Measurements from ENCODE around the gene GLP2R.

GLP2R gene

GRCh38 chr17:9897372-9897968 is 71.7 kb downstream of the GLP2R start:
- TF ChIP-seq, protein P1, sequence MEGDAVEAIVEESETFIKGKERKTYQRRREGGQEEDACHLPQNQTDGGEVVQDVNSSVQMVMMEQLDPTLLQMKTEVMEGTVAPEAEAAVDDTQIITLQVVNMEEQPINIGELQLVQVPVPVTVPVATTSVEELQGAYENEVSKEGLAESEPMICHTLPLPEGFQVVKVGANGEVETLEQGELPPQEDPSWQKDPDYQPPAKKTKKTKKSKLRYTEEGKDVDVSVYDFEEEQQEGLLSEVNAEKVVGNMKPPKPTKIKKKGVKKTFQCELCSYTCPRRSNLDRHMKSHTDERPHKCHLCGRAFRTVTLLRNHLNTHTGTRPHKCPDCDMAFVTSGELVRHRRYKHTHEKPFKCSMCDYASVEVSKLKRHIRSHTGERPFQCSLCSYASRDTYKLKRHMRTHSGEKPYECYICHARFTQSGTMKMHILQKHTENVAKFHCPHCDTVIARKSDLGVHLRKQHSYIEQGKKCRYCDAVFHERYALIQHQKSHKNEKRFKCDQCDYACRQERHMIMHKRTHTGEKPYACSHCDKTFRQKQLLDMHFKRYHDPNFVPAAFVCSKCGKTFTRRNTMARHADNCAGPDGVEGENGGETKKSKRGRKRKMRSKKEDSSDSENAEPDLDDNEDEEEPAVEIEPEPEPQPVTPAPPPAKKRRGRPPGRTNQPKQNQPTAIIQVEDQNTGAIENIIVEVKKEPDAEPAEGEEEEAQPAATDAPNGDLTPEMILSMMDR (IDR thresholded peaks at IDR 0.05; ENCODE audit: extremely low read depth, insufficient read depth, missing control alignments), result no peak
- no peak for DNase-seq (ENCODE audit: low spot score)
- in situ Hi-C loops (cut with MboI; ENCODE audit: low pct_unique_long_range_greater_than_20kb, low sequenced_read_pairs, unreplicated experiment), result no loop called here

DNA sequence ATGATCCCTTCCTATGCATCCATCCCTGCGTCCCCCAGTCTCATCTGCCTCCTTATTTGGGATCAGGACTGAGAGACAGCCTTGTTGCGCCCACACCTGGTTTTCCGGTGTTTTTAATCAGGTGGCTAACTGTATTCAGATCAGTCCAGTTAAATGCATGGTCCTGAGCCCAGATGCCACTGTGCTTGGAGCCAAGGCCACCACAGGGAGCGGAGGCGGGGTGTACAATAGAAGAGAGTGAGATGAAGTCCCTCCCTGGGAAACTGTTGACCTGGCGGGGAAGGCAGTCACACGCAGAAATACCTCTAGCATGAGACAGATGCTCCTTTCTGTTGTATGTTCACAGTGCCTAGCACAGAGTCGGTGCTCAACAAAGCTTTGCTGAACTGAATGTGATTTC is 73.1 kb downstream of the GLP2R start:
- TF ChIP-seq, protein P1 (IDR thresholded peaks at IDR 0.05; ENCODE audit: extremely low read depth, insufficient read depth, missing control alignments), result no peak
- in situ Hi-C loops (cut with MboI; ENCODE audit: low pct_unique_long_range_greater_than_20kb, low sequenced_read_pairs, unreplicated experiment), result no loop called here
- DNase-seq (ENCODE audit: low spot score), result no peak

- DNase-seq (ENCODE audit: low spot score), result no peak
- TF ChIP-seq, protein P1 (IDR thresholded peaks at IDR 0.05; ENCODE audit: extremely low read depth, insufficient read depth, missing control alignments), result no peak
- in situ Hi-C loops (cut with MboI; ENCODE audit: low pct_unique_long_range_greater_than_20kb, low sequenced_read_pairs, unreplicated experiment), result no loop called here
These were observed 73.7 kb downstream of the GLP2R start for GRCh38 chr17:9899280-9900043.

GRCh38 chr17:9900044-9900594 is 74.4 kb downstream of the GLP2R start:
- TF ChIP-seq, protein P1 (IDR thresholded peaks at IDR 0.05; ENCODE audit: extremely low read depth, insufficient read depth, missing control alignments), result no peak
- no peak for DNase-seq (ENCODE audit: low spot score)
- in situ Hi-C loops (cut with MboI; ENCODE audit: low pct_unique_long_range_greater_than_20kb, low sequenced_read_pairs, unreplicated experiment), result no loop called here

DNA sequence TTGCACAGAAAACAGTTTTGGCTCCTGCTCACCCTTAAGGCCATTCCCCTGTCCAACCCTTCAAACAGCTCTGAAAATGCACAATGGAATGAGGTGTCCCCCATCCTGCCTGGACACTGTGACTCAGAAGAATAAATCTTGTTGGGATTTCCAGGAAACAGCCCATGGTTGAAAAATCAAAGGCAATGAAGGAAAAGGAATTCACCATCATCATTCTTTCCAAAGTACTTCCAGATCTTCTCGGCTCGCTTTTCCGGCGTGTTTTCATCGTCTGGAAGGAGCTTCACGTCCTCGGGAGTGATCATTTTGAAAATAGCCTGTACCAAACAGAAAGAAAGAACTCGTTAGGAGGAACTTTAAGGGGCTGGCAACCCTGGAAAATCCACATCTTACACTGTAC is 75.1 kb downstream of the GLP2R start:
- in situ Hi-C loops (cut with MboI; ENCODE audit: low pct_unique_long_range_greater_than_20kb, low sequenced_read_pairs, unreplicated experiment), result no loop called here
- TF ChIP-seq, protein P1 (IDR thresholded peaks at IDR 0.05; ENCODE audit: extremely low read depth, insufficient read depth, missing control alignments), result no peak
- no peak for DNase-seq (ENCODE audit: low spot score)

DNA sequence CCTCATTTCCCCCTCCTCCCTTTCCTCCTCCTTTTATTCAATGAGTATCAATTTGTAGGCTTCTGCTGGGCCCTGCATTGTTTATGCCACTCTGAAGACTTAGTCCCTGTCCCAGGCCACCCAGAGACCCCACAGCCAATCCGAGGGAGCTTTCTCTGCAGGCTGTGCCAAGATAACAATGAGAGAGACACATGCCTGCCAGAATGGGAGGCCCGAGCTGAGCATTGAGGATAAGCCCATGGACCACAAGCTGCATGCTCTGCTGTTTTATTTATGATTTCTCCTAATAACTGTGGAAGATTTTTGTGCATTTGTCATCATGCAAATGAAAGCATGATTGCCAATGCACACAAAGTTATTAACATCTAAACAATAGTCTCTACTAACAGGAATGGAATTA is 76.4 kb downstream of the GLP2R start:
- in situ Hi-C loops (cut with MboI; ENCODE audit: low pct_unique_long_range_greater_than_20kb, low sequenced_read_pairs, unreplicated experiment), result no loop called here
- TF ChIP-seq, protein P1 (IDR thresholded peaks at IDR 0.05; ENCODE audit: extremely low read depth, insufficient read depth, missing control alignments), result no peak
- no peak for DNase-seq (ENCODE audit: low spot score)
